Measurements from ENCODE around the gene IL33. TPM values are rescaled to one million over a fixed set of nuclear protein-coding genes. Genes with fewer than 3 reads are reported as not detected.

IL33 gene
- polyA plus RNA-seq, 1 donor (not counting 4 experiments of a cell fraction or from before 2014, with no cell fraction given): 7.8 TPM

- Histone ChIP-seq H3K4me3 (ENCODE audit: control insufficient read depth in 2 of 3, extremely low read depth in 1 of 3, insufficient read depth in 2 of 3, low read depth in 1 of 3, low read length in 3 of 3) (no peak overlapping the region), H3K9me3 (ENCODE audit: control insufficient read depth, low read depth, low read length) (no peaks in the 10 kb centered on the region), H3K9ac (ENCODE audit: control insufficient read depth, extremely low read depth, insufficient read depth, low read length) (no peak overlapping the region), H3K4me2 (ENCODE audit: control insufficient read depth, extremely low read depth, insufficient read depth, low read depth, low read length) (no peak overlapping the region), H3K79me2 (ENCODE audit: control insufficient read depth, insufficient read depth, low read length) (no peaks in the 10 kb centered on the region), H2AFZ (ENCODE audit: control insufficient read depth, low read length) (no peak overlapping the region), H3K4me1 (ENCODE audit: control insufficient read depth, extremely low read depth, insufficient read depth, low read length) (peaks cover 15% of the 10 kb centered on the region), H3K36me3 (ENCODE audit: control insufficient read depth in 2 of 2, extremely low read depth in 1 of 2, insufficient read depth in 2 of 2, low read length in 2 of 2) (no peaks in the 10 kb centered on the region), H4K20me1 (ENCODE audit: control insufficient read depth, extremely low read depth, insufficient read depth, low read length) (no peaks in the 10 kb centered on the region), H3K27me3 (ENCODE audit: control insufficient read depth, extremely low read depth, insufficient read depth, low read length) (no peaks in the 10 kb centered on the region), H3K9me1 (ENCODE audit: control insufficient read depth, extremely low read depth, insufficient read depth, low read length) (no peaks in the 10 kb centered on the region), H3K27ac (ENCODE audit: control insufficient read depth, insufficient read depth, low read length) (no peak overlapping the region)
- DNase-seq (ENCODE audit: low read depth, low spot score): no peak
- FAIRE-seq: no peak
- dilution Hi-C loops (cut with MboI; ENCODE audit: extremely low pct_ligation_motif_present, low sequenced_read_pairs): loop anchor here (25.0 kb wide), 1 partner anchor 96 kb away; no protein-coding TSS in a partner anchor
- TF ChIP-seq CTCF (optimal IDR thresholded peaks at IDR 0.05 in 1 of 3, IDR thresholded peaks at IDR 0.05 in 1 of 3, conservative IDR thresholded peaks at IDR 0.05 in 1 of 3; ENCODE audit: extremely low read depth in 1 of 3, insufficient read depth in 2 of 3, low read length in 3 of 3) (no peak), EZH2 (IDR thresholded peaks at IDR 0.05; ENCODE audit: low read length) (no peak)
Measured at GRCh38 chr9:6216002-6216401, 395 bp downstream of the IL33 start.

GRCh38 chr9:6216951-6217350, 1.3 kb downstream of the IL33 start:
- TF ChIP-seq CTCF (optimal IDR thresholded peaks at IDR 0.05 in 1 of 3, IDR thresholded peaks at IDR 0.05 in 1 of 3, conservative IDR thresholded peaks at IDR 0.05 in 1 of 3; ENCODE audit: extremely low read depth in 1 of 3, insufficient read depth in 2 of 3, low read length in 3 of 3) (no peak), EZH2 (IDR thresholded peaks at IDR 0.05; ENCODE audit: low read length) (no peak)
- Histone ChIP-seq H2AFZ (ENCODE audit: control insufficient read depth, low read length) (no peak overlapping the region), H3K36me3 (ENCODE audit: control insufficient read depth in 2 of 2, extremely low read depth in 1 of 2, insufficient read depth in 2 of 2, low read length in 2 of 2) (no peaks in the 10 kb centered on the region), H3K79me2 (ENCODE audit: control insufficient read depth, insufficient read depth, low read length) (no peaks in the 10 kb centered on the region), H3K9me1 (ENCODE audit: control insufficient read depth, extremely low read depth, insufficient read depth, low read length) (no peaks in the 10 kb centered on the region), H4K20me1 (ENCODE audit: control insufficient read depth, extremely low read depth, insufficient read depth, low read length) (no peaks in the 10 kb centered on the region), H3K27ac (ENCODE audit: control insufficient read depth, insufficient read depth, low read length) (no peak overlapping the region), H3K9ac (ENCODE audit: control insufficient read depth, extremely low read depth, insufficient read depth, low read length) (no peak overlapping the region), H3K4me3 (ENCODE audit: control insufficient read depth in 2 of 3, extremely low read depth in 1 of 3, insufficient read depth in 2 of 3, low read depth in 1 of 3, low read length in 3 of 3) (no peak overlapping the region), H3K4me2 (ENCODE audit: control insufficient read depth, extremely low read depth, insufficient read depth, low read depth, low read length) (no peak overlapping the region), H3K9me3 (ENCODE audit: control insufficient read depth, low read depth, low read length) (no peaks in the 10 kb centered on the region), H3K4me1 (ENCODE audit: control insufficient read depth, extremely low read depth, insufficient read depth, low read length) (peaks cover 15% of the 10 kb centered on the region), H3K27me3 (ENCODE audit: control insufficient read depth, extremely low read depth, insufficient read depth, low read length) (no peaks in the 10 kb centered on the region)
- DNase-seq (ENCODE audit: low read depth, low spot score): no peak
- dilution Hi-C loops (cut with MboI; ENCODE audit: extremely low pct_ligation_motif_present, low sequenced_read_pairs): loop anchor here (25.0 kb wide), 1 partner anchor 95 kb away; no protein-coding TSS in a partner anchor
- no peak for FAIRE-seq

Data from keratinocyte (primary cell).